ENCODE results near the gene TBX1.
"Not testable (repeated sequence)": the region's sequence is repeated elsewhere in the genome, so short reads cannot be mapped to it uniquely, and the experiment has no call there.

The TBX1 gene

GRCh38 chr22:19765477-19766239, 5.1 kb downstream of the TBX1 start:
- no peak for DNase-seq

GRCh38 chr22:19766240-19766510, 5.6 kb downstream of the TBX1 start:
- DNase-seq: no peak

- DNase-seq: no peak
Observed at GRCh38 chr22:19766511-19767426, 6.2 kb downstream of the TBX1 start.

GRCh38 chr22:19767427-19768341, 7.1 kb downstream of the TBX1 start:
- DNase-seq: no peak

- no peak for DNase-seq
Observed at GRCh38 chr22:19769393-19769715, 8.8 kb downstream of the TBX1 start.

GRCh38 chr22:19770349-19771220, 10.0 kb downstream of the TBX1 start:
- DNase-seq: no peak

GRCh38 chr22:19772422-19772672, 11.8 kb downstream of the TBX1 start:
- DNase-seq: no peak

- DNase-seq: no peak
Observed at GRCh38 chr22:19772673-19773469, 12.3 kb downstream of the TBX1 start.

- no peak for DNase-seq
Observed at GRCh38 chr22:19773470-19774040, 13.0 kb downstream of the TBX1 start.

- no peak for DNase-seq
Observed at GRCh38 chr22:19774628-19775027, 14.1 kb downstream of the TBX1 start.

GRCh38 chr22:19775496-19776325, 15.1 kb downstream of the TBX1 start:
- no peak for DNase-seq

- DNase-seq: no peak
Observed at GRCh38 chr22:19776433-19777031, 16.0 kb downstream of the TBX1 start.

- not testable (repeated sequence) for DNase-seq
Observed at GRCh38 chr22:19777192-19777591, 16.6 kb downstream of the TBX1 start.

GRCh38 chr22:19779011-19779421, 18.4 kb downstream of the TBX1 start:
- no peak for DNase-seq

GRCh38 chr22:19779685-19780268, 19.2 kb downstream of the TBX1 start:
- DNase-seq: no peak

GRCh38 chr22:19782533-19782932, 22.0 kb downstream of the TBX1 start:
- DNase-seq: no peak

- DNase-seq: no peak
Observed at GRCh38 chr22:19783586-19784383, 23.2 kb downstream of the TBX1 start.

GRCh38 chr22:19784384-19785175, 24.0 kb downstream of the TBX1 start:
- DNase-seq: no peak
